Erythroblast (primary cell): ENCODE measurements around the gene CCR9.

Source experiments
- DNase-seq, 2 experiments: peaks; one replicate each; lab custom pipeline; 2025; lab: John Stamatoyannopoulos, UW
- GATA1 ChIP-seq: IDR thresholded peaks from 2 replicates; pipeline ENCODE4 v1.6.1; 2011; ENCODE audit warnings: low read depth, mild to moderate bottlenecking, control low read depth, low read length, moderate library complexity
- POLR2A ChIP-seq: IDR thresholded peaks from 2 replicates; pipeline ENCODE4 v1.6.1; 2011; ENCODE audit warnings: mild to moderate bottlenecking, low read length

The CCR9 gene

GRCh38 chr3:45942051-45942825 is 55.9 kb downstream of the CCR9 start:
- peak; percentile 4 to 30 for DNase-seq
- TF ChIP-seq POLR2A (no peak), GATA1 (no peak)

- no peak for TF ChIP-seq GATA1
- no peak for TF ChIP-seq POLR2A
- no peak for DNase-seq
Observed at GRCh38 chr3:45943207-45943846, 57.0 kb downstream of the CCR9 start, which contains the start of gene CXCR6. CXCR6 (plus strand) TSS chr3:45943464; CDS start chr3:45946482, 3,018 bp downstream.

GRCh38 chr3:45944830-45945620 is 58.7 kb downstream of the CCR9 start:
- TF ChIP-seq POLR2A (no peak), GATA1 (no peak)
- no peak for DNase-seq

- no peak for TF ChIP-seq GATA1
- TF ChIP-seq POLR2A, result no peak
- peak in 1 of 2 experiments; percentile 19 for DNase-seq
Observed at GRCh38 chr3:45946307-45946706, 60.0 kb downstream of the CCR9 start.

GRCh38 chr3:45946875-45947274 is 60.5 kb downstream of the CCR9 start:
- DNase-seq, result peak; percentile 73 to 76
- TF ChIP-seq GATA1 (no peak), POLR2A (no peak)

GRCh38 chr3:45947361-45947760 is 61.0 kb downstream of the CCR9 start:
- no peak for DNase-seq
- TF ChIP-seq GATA1 (no peak), POLR2A (no peak)

- no peak for DNase-seq
- TF ChIP-seq GATA1, result no peak
- no peak for TF ChIP-seq POLR2A
Observed at GRCh38 chr3:45948311-45948781, 62.0 kb downstream of the CCR9 start.

GRCh38 chr3:45948881-45949280 is 62.5 kb downstream of the CCR9 start:
- TF ChIP-seq GATA1 (no peak), POLR2A (no peak)
- DNase-seq, result no peak

GRCh38 chr3:45949432-45949831 is 63.1 kb downstream of the CCR9 start:
- TF ChIP-seq GATA1 (no peak), POLR2A (no peak)
- DNase-seq, result no peak

GRCh38 chr3:45950131-45950530 is 63.8 kb downstream of the CCR9 start:
- TF ChIP-seq GATA1, result no peak
- no peak for TF ChIP-seq POLR2A
- no peak for DNase-seq

GRCh38 chr3:45950686-45951600 is 64.6 kb downstream of the CCR9 start:
- TF ChIP-seq GATA1 (no peak), POLR2A (no peak)
- no peak for DNase-seq

GRCh38 chr3:45951946-45952345 is 65.6 kb downstream of the CCR9 start:
- no peak for DNase-seq
- TF ChIP-seq GATA1 (no peak), POLR2A (no peak)

- no peak for DNase-seq
Observed at GRCh38 chr3:45952456-45952855, 66.1 kb downstream of the CCR9 start.

More at GRCh38 chr3:45952456-45952855, 66.1 kb downstream of the CCR9 start:
- no peak for TF ChIP-seq GATA1
- no peak for TF ChIP-seq POLR2A
